NCI-H446 treated with DMSO at 0.1 percent for 48 hours (cell line): ENCODE measurements around the gene LYZL1.
"Not testable (repeated sequence)": the region's sequence is repeated elsewhere in the genome, so short reads cannot be mapped to it uniquely, and the experiment has no call there.

Source experiments
- DNase-seq: peaks from one replicate; lab custom pipeline; 2025; lab: John Stamatoyannopoulos, UW

The LYZL1 gene

DNA sequence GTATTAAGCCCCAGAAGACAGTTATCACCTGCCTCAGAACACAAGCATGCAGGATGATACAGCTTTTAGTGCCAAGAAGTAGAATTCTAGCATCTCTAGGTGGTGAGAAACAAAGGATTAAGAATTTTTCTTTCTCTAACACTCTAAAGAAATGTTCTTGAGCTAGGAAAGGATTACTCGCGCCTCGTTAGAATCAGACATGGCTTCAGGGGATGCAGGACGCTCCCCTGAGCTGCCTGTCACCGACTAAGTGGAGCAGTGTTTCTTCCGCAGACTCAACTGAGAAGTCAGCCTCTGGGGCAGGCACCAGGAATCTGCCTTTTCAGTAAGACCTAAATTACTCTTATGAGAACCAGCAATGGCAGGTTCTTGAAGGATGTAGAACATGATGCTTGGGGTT, at the start of gene LYZL1:
Gene LYZL1, plus strand, starts transcription at position 165 of the 400 bp plus-strand sequence. CDS start 2,798 bp downstream, outside the sequence.
- not testable (repeated sequence) for DNase-seq

DNA sequence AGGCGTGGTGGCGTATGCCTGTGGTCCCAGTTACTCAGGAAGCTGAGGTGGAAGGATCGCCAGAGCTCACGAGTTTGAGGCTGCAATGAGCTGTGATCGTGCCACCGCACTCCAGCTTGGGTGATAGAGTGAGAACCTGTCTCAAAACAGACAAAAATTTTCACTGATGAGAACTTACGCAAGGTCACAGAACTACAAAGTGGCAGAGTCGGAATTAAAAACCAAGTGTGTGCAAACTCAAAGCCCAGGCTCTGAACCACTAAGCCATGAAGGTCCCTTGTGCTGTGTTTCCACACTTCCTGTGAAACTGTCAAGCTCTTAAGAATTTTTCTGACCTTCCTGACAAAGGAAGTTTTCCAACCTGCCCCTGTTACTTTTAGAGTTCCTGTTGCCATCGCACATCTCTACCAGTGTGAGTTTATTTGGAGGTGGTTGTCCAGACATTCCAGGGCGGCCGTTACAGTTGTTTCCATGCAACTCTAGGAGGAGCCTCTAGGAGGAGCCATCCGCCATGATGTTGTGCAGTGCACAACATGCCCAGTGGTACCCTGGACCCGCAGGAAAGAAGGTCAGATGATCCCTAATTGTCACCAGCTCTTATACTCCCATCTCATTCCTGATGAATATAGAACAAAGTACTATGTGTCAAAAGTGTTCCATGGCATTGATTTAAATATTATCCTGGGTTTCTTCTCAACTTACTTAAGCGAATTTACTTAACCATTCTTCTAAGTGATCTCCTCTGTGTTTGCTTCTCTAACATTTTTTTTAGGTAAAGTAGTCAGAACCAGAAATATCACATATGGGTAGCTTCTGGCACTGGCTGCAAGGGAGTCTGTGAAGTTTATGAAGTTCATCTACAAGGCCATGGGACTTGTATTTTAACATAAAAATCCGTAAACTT, 49.0 kb upstream of the LYZL1 start:
- no peak for DNase-seq

DNA sequence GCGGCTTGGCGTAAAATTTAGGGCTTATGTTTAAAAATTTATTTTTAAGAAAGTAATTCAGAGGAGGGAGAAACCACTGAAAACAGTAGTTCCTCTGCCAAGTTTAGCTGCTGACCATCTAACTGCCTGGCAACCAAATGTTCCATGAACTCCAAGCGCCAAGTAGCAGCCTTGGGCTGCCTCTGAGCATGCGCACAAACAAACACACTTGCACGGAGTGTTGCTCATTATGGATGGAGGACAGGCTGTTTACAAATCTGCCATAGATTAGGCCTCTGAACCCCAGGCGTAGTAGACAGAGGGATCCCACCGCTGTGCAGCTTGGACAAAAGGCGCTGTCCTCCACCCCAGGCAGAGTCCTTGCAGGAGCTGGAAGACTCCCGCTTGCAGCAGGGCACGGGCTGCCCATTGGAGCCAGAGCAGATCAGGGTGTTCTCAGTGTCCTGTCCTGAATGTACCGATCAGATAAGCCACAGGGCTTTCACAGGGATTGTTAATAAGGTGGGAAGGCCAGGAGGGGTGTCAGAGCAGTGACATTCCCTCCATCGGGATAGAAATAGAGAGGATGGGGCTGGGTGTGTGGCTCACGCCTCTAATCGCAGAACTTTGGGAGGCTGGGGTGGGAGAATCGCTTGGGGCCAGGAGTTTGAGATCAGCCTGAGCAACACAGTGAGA, 47.7 kb upstream of the LYZL1 start:
- DNase-seq = no peak

DNA sequence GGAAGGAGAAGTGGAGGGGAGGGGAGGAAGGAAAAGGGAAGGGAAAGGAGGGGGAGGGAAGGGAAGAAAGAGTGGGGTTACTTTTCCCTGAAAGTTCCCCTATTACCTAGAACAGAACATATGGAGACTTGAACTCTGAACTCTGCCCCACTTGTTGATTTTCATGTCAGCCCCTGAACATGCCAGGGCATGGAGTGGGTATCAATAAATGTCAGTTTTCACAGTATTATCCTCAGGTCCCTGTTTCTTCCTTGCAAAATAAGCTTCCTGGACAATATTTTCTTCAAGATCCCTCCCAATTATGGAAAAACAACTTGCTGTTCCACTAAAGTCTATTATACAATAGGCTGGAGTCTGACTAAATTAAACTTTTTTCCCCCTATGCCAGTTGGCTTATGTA, 46.9 kb upstream of the LYZL1 start:
- no peak for DNase-seq

DNA sequence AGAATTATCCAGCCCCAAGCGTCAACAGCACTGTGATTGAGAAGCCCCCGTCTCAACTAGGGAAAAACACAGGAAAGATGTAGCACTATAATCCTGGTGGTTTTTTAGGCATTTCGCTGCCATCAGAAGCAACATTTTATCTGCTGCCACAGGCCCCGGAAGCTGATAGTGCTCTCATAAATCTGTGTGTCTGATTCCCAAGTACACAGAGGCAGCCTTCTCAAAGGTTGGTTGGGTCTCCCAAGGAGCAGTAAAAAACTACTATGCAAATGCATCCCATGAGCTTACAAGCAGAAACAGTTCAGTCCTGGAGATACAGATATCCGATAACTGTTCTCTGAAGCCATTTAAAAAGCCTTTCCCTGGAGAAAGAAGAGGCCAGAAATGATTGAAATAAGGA, 45.8 kb upstream of the LYZL1 start:
- no peak for DNase-seq

DNA sequence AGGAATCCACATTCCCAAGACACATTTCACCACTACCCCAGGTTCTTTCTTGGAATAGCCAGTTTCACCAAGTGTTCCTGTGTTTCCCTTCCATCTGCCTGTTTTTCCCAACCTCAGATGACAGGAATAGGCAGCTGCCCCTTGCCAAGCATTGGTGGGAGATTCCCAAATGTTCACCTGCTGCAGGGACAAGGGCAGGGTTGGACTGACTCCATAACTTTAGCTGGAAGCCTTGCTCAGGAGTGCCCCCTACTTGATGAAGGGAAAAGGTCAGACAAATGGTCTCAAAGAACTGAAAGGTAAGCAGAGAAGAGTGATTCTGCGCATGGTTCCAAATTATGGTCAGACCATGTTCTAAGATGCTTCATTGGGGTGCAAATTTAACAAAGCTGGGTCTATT, 45.1 kb upstream of the LYZL1 start:
- DNase-seq = no peak

DNA sequence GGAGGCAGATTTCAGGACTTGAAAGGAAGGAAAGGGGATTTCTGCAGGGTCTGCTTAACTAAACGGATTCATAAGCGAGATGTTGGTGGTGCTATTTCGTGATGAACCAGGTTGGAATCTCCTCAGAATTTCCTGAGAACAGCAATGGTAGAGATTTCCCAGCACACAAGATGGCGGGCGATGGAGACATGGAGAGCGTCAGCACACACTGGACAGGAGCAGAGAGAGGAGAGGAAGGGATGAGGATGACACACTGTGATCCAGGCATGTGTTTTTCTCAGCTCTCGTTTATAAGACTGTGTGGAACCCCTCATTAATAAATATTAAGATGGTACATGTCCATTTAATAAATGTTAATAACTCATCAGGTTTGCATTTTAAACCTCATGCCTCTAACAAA, 43.9 kb upstream of the LYZL1 start:
- DNase-seq = no peak

DNA sequence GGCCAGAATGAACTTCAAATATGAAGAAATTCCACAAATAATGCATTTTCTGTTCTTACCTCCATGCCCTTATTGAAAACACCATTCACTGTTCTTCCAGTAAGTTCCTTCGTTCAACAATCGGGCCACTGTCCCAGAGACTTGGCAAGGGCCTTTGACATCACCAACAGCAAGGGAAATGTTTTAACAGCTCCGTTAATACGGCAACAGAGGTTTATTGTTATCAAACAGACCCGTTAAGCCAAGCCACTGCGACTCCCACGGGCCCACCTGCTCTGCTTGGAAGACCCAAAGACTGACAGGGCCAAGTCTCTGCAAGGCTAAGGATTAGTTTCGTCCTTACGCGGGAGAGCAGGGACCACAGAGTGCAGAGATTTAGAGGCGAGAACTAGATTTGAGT, 43.4 kb upstream of the LYZL1 start:
- no peak for DNase-seq

DNA sequence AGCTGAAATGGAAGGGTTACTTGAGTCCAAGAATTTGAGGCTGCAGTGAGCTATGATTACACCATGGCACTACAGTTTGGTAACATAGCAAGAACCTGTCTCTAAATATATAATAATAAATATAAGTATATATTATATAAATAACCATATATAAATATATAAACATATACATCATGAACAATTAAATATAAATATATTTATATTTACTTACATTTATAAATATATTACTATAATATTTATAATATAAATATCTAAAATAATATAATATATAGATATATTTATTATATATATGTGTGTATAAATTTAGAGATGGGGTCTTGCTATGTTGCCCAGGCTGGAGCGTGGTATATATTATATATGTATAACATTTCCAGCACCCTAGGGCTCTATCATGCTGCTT, 42.4 kb upstream of the LYZL1 start:
- no peak for DNase-seq

DNA sequence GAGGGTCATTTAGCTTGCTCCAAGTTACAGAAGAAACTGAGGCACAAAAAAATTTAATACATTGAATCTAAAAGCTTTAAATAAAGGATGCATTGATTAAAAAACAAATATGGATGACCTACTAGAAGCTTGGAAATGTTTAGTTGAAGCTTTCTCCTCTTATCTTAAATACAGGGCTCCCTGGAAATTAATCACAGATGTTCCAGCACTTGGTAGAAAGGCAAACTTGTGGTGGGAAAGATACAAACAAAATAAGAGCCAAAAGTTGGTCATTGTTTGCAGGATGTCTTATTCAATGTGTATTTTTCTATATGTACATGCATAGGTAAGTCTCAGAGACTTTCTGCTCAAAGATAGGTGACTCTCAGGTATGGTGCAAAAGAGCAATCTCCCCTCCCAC, 40.7 kb upstream of the LYZL1 start:
- no peak for DNase-seq

DNA sequence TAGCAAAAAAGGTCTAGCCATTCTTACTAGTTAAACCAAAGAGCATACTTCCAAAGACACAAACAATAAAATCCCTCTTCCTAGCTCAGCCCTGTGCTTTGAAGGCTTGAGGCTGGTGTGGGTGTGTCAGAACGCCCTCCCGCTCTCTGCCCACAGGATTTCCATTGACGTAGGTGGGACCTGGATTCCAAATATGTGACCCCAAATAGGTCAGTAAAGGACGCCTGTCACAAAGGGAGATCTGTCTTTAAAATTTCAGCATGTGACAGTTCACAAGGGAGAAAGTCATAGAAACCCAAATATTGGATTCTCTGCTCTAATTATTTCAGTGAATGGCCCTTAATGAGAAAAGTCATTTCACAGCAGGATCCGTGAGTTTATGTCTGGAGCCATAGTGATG, 39.9 kb upstream of the LYZL1 start:
- no peak for DNase-seq

DNA sequence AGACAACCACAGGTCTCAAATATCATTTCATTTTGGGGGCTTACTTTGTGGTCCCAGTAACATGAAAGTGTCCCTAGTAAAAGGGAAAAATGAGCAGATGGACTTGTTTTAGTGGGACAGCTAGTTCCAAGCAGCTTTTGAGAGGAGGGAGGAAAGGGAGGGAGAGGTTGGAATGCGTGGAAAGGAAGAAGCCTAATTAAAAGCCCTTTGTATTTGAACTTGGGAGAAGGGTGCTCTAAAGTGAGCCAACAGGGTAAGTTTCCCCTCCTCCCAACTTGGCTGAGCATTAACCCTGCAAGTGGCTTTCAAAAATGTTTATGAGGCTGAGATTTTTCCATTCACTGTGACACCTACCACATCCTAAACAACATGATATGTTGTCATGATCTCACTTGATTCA, 38.8 kb upstream of the LYZL1 start:
- DNase-seq = no peak

DNA sequence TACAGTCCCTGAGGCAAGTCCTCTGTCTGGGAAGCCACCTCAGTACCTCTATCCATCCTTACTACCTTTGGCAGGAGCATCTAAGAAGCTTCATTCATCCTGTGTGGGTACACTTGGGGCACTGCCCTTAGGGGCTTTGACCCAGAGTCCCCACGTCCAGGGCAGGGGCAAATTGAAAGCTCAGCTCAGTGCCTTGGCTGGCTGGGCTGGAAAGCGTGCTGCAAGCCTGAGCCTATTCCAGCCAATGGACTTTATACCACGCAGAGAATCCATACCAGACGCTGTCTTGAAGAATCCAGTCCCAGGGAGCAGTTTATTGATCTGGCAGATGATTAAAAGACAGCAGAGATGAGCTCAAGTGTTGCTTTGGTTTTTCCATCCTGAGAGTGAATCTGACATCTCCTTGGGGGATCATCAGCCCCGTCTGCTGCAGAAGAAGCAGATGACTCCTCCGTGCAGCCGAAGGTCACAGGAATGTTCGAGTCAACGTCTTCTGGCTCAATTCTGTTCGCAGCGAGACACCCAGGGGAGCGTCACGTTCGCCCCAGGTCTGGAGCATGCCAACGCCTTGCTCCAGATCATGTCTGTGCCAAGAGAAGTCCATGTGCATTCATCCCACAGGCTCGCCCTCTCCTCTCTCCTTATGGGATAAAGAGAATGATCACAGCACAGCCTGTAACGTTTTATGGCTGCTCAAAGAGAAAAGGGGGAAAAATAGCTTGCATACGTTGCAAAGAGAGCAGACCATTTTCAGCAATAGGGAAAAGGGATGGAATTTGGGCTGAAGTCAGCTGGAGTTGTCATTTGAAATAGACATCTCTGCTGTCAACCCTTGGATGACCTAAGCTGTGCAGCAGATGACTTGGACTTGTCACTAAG, 35.8 kb upstream of the LYZL1 start:
- no peak for DNase-seq

DNA sequence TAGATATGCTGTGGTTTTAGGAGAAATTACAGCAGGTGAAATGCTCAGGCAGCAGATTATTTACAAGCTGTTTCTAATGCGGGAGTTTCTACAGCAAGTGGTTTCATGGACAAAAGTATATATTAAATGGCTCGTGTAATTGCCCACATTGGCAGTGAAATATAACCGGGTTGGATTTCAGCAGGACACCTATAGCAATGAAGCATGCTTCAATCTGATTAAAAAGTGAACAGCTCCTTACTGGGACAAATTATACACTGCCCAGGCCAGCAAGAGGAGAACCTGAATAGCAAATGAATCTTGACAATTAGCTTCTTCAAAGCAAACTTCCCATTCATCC, 35.2 kb upstream of the LYZL1 start:
- DNase-seq = no peak

DNA sequence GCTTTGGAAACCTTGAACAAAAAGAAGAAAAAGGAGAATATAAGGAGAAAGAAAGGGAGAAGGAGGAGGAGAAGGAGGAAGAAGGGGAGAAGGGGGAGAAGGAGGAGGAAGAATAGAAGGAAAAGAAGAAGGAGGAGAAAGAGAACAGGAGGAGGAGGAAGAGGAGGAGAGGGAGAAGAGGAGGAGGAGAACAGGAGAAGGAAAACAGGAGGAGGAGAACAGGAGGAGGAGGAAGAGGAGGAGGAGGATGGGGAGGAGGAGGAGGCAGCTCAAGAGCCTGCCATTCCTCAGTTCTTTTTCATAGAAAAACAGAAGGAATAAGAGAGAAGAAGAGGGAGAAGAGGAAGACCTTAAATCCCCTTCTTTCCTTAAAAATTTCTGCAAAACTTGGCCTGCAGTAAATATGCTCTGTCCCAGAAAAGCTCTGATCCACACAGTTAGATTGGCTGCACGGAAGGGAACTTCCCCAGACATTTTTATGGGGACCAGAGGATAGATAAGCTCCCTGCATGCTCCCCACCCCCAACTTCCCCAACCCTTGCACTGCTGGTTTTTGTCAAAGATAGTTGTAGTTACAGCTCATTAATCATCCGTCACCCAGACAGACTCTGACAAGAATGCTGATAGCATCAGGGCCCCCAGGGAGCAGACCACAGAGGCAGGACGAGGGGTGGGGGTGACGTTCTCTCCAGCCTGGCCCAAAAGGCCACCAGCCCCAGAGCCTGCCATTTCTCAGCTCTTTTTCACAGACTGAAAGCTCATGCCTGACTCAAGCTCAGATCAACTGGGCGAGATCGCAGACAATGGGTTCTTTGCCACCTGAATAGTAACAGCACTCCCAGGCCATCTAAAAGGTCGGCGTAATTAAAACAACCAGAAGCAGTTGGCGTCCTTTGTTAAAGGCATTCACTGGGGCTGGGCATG, 34.5 kb upstream of the LYZL1 start:
- DNase-seq = no peak

DNA sequence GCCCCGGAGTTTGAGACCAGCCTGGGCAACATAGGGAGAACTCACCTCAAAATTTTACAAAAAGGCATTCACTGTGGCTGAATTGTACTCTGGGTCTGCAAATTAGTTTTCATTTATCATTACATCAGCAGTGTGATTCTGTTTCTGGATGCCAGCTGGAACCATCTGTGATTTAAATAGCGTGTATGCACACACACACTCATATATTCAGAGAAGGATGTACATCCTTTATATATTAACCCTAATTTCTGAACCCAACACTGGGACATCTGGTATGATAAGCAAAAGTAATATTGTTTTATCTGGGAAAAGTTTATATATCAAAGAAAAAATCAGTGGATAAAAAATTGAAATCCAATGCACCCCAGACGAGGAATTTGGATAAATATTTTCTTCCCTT, 33.8 kb upstream of the LYZL1 start:
- no peak for DNase-seq

DNA sequence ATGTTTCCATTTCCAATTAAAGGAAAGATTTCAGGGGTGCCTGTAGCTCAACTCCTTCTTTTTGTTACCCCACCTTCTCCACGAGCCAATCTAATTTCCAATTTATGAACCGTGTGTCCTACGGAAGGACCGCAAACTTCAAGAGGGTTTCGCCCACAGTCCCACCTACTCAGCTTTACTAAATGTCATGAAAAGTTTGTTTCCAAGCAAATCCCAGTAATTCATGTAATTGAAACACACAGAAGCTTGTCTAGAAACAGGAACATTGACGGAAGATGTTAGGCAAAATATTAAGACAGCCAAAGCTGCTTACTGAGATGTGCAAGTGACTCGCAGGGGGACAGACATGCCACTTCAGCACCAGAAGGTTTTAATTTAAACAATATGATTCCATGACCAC, 32.9 kb upstream of the LYZL1 start:
- no peak for DNase-seq

DNA sequence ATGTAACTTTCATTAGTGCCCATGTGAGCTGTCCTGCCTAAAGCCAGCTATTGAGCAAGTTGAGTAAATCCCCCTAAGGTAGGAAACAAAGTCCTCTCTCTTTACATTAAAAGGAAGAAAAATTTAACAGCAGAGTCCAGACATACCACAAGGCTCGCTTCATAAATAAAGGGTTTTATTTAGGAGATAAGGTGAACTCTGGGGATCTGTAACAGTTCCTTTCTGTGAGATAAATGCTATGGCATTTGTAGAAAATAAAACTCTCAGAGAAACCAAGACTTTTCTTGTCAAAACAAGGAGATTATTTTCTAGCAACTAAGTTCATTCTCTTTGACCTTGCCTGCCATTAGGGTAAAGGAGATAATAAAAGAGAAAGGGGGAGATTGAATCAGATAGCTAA, 32.3 kb upstream of the LYZL1 start:
- DNase-seq = no peak

DNA sequence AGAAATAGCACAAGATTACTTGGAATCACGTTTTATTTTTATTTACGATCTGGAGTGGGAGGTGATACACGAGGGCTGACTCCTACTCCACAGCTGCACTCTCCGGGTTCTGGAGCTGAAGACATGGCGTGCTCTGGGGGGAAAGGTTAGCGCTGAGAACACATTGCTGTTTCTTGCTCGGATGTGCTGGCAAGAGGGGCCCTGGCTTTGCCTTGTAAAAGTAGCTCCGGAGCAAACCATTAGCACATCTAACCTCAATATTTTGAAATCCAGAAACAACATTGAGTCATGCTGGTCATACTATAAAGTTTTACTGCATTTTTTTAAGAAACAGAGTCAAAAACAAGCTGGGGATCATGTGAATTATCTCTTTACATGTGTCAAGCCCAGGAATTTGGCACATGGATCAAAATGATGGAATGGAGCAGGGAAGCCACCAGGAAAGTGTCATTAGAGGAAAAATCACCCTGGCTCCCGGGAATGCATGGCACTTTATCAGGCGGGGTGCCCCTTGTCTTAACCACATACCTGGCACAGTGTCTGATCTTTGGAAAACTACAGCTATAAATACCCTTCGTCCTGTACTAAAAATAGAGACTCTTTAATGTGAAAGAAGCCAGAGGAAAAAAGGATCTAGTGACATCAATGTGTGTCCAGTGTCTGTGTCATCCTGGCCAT, 31.6 kb upstream of the LYZL1 start:
- no peak for DNase-seq

DNA sequence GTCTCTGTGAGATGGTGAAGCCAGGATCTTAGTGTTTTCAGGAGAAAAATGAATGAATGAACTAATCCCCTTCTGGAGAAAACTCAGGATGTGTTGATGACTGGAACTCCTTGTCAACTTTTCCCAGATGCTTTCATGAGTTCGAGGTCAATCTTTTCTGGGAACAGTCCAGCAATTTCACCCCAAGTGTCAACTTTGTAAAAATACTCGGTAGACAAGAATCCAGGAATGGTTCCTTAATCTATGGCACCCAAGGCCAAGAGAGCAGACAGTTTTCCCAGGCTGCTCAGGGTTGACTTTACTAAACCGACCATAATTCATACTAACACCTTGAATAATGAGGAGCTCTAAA, 31.1 kb upstream of the LYZL1 start:
- no peak for DNase-seq

DNA sequence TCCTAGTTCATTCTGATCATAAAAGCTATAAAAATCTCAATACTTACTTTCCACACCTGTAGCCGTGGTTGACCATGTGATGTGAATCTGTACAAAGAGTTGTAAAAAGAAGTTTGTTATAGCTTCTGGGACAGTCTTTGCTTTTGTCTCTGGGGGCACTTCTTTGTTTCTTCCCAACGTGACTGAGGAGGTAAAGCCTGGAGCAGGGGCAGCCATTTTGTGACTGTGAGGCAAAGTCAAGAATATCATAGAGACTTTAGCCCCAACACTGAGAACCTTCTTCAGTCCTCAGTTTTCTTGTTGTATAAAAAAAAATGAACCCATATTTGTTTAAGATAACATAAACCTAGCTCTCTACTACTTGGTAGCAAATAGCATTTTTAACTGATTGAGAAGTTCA, 29.4 kb upstream of the LYZL1 start:
- DNase-seq = no peak
